Uterus (tissue), 4 donors: Measurements from ENCODE around the gene ZNF552. TPM values are rescaled to one million over a fixed set of nuclear protein-coding genes. Genes with fewer than 3 reads are reported as not detected.
"Not testable (repeated sequence)": the region's sequence is repeated elsewhere in the genome, so short reads cannot be mapped to it uniquely, and the experiment has no call there.

Experiments
- DNase-seq, 2 donors: peaks; one replicate each; pipeline ENCODE4 v3.0.0-alpha.2; 2019 to 2020
- H3K27ac ChIP-seq, 2 donors: fragments of 200-600 bp; sonication (generic); 1 replicate in 1 of 2; 2 replicates in 1 of 2; pipeline ENCODE4 v1.5.1; 2016 to 2018
- H3K27me3 ChIP-seq, 2 donors: fragments of 200-600 bp; sonication (generic); one replicate each; pipeline ENCODE4 v1.5.1; 2018 to 2019; ENCODE audit warnings: control low read depth in 1 of 2
- H3K36me3 ChIP-seq, 2 donors: fragments of 200-600 bp; sonication (generic); one replicate each; pipeline ENCODE4 v1.5.1; 2019; ENCODE audit warnings: control low read depth in 1 of 2
- H3K4me1 ChIP-seq, 2 donors: fragments of 200-600 bp; sonication (generic); one replicate each; pipeline ENCODE4 v1.5.1; 2018 to 2019; ENCODE audit warnings: control low read depth in 1 of 2
- H3K4me3 ChIP-seq, 2 donors: fragments of 200-600 bp; sonication (generic); 1 replicate in 1 of 2; 2 replicates in 1 of 2; pipeline ENCODE4 v1.5.1; 2018 to 2019; ENCODE audit warnings: mild to moderate bottlenecking in 1 of 2
- H3K9me3 ChIP-seq, 2 donors: fragments of 200-600 bp; sonication (generic); one replicate each; pipeline ENCODE4 v1.5.1; 2019; ENCODE audit warnings: control low read depth in 1 of 2
- POLR2A ChIP-seq, 2 donors: fragments of 450-650 bp; IDR thresholded peaks; one replicate each; pipeline ENCODE4 v1.6.1; 2016; ENCODE audit warnings: antibody characterized with exemption in 2 of 2, mild to moderate bottlenecking in 1 of 2, moderate library complexity in 1 of 2
- intact Hi-C: fragments of 100-400 bp; cut with DNase I; formaldehyde crosslinking; loops from one replicate; pipeline ENCODE4 v1.15.1; 2023; ENCODE audit warnings: low total_unique reads
- total RNA-seq, 4 donors: library from RNA; depleted of rRNA in 3 of 4; stranded (reverse); fragments of >200 nt in 3 of 4; gene quantifications; one replicate each; pipeline versions ENCODE4 v1.1.0 to v1.2.4, GENCODE V29; 2014 to 2023
- TF ChIP-seq, protein P1 (sequence below), 4 experiments: fragments of 200-600 bp in 2 of 4; fragments of 450-650 bp in 2 of 4; sonication (generic) in 2 of 4; IDR thresholded peaks; one replicate each; pipeline ENCODE4 v1.5.1; 2016 to 2019; ENCODE audit warnings: antibody characterized with exemption in 4 of 4, mild to moderate bottlenecking in 2 of 4, moderate library complexity in 1 of 4
- donor health status: DM: yes; HTN: yes; CAD: no.

ZNF552 gene
- total RNA-seq, 4 donors from 2014 or later = 0.77 to 15.0 (median 9.3) TPM

DNA sequence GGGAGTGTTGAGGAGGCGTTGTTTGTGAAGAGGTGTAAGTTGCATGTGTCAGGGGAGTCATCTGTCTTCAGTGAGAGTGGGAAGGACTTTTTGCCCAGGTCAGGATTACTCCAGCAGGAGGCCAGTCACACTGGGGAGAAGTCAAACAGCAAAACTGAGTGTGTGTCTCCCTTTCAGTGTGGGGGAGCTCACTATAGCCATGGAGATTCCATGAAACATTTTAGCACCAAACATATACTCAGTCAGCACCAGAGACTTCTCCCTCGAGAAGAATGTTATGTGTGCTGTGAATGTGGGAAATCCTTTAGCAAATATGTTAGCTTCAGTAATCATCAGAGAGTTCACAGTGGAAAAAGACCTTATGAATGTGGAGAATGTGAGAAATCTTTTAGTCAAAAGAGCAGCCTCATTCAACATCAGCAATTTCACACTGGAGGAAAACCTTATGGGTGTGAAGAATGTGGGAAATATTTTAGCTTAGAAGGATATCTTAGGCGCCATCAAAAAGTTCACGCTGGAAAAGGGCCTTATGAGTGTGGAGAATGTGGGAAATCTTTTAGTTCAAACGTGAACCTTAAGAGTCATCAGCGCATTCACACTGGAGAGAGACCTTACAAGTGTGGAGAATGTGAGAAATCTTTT is 26.5 kb upstream of the ZNF552 start:
- no peak for DNase-seq
- Histone ChIP-seq H3K27me3 (no peaks in the 10 kb centered on the region), H3K9me3 (no peaks in the 10 kb centered on the region), H3K27ac (no peak overlapping the region), H3K4me3 (no peak overlapping the region), H3K36me3 (no peaks in the 10 kb centered on the region), H3K4me1 (no peaks in the 10 kb centered on the region)
- no peak for TF ChIP-seq POLR2A (IDR thresholded peaks at IDR 0.05)
- TF ChIP-seq, protein P1, sequence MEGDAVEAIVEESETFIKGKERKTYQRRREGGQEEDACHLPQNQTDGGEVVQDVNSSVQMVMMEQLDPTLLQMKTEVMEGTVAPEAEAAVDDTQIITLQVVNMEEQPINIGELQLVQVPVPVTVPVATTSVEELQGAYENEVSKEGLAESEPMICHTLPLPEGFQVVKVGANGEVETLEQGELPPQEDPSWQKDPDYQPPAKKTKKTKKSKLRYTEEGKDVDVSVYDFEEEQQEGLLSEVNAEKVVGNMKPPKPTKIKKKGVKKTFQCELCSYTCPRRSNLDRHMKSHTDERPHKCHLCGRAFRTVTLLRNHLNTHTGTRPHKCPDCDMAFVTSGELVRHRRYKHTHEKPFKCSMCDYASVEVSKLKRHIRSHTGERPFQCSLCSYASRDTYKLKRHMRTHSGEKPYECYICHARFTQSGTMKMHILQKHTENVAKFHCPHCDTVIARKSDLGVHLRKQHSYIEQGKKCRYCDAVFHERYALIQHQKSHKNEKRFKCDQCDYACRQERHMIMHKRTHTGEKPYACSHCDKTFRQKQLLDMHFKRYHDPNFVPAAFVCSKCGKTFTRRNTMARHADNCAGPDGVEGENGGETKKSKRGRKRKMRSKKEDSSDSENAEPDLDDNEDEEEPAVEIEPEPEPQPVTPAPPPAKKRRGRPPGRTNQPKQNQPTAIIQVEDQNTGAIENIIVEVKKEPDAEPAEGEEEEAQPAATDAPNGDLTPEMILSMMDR (IDR thresholded peaks at IDR 0.05) = no peak
- intact Hi-C loops = no loop called here

- DNase-seq, intact Hi-C loops, H3K27ac ChIP-seq, H3K36me3 ChIP-seq, H3K4me3 ChIP-seq, H3K4me1 ChIP-seq, H3K27me3 ChIP-seq, H3K9me3 ChIP-seq: not testable (repeated sequence)
Observed at GRCh38 chr19:57838622-57839191, 24.0 kb upstream of the ZNF552 start.

GRCh38 chr19:57836991-57837390 is 22.3 kb upstream of the ZNF552 start:
- DNase-seq, H3K27ac ChIP-seq, H3K9me3 ChIP-seq, H3K4me3 ChIP-seq, H3K27me3 ChIP-seq, intact Hi-C loops, H3K4me1 ChIP-seq, H3K36me3 ChIP-seq: not testable (repeated sequence)

GRCh38 chr19:57830071-57830602 is 15.4 kb upstream of the ZNF552 start, which contains the start of gene ZNF587B:
ZNF587B (plus strand) TSS chr19:57830299; CDS start chr19:57830529, 230 bp downstream.
- Histone ChIP-seq H3K36me3 (no peaks in the 10 kb centered on the region), H3K27ac (no peak within 1 kb of the TSS), H3K9me3 (no peaks in the 10 kb centered on the region), H3K4me3 (peak within 1 kb of the TSS; percentile 28 to 35), H3K4me1 (peaks cover 0 to 4% of the 10 kb centered on the region in 2 donors), H3K27me3 (no peaks in the 10 kb centered on the region)
- TF ChIP-seq POLR2A (IDR thresholded peaks at IDR 0.05) = no peak
- TF ChIP-seq, protein P1 (IDR thresholded peaks at IDR 0.05) = no peak
- peak; percentile 48 to 63 for DNase-seq
- intact Hi-C loops = no loop called here

- intact Hi-C loops = no loop called here
- no peak for TF ChIP-seq POLR2A (IDR thresholded peaks at IDR 0.05)
- TF ChIP-seq, protein P1 (IDR thresholded peaks at IDR 0.05) = no peak
Observed at GRCh38 chr19:57829316-57829715, 14.6 kb upstream of the ZNF552 start.

GRCh38 chr19:57825511-57825910 is 10.8 kb upstream of the ZNF552 start:
- Histone ChIP-seq H3K36me3 (no peaks in the 10 kb centered on the region), H3K4me1 (peaks cover 0 to 4% of the 10 kb centered on the region in 2 donors), H3K27me3 (no peaks in the 10 kb centered on the region), H3K27ac (no peak overlapping the region), H3K9me3 (no peaks in the 10 kb centered on the region), H3K4me3 (no peak overlapping the region)
- DNase-seq = no peak
- no peak for TF ChIP-seq POLR2A (IDR thresholded peaks at IDR 0.05)
- TF ChIP-seq, protein P1 (IDR thresholded peaks at IDR 0.05) = no peak
- intact Hi-C loops = no loop called here

More at GRCh38 chr19:57829316-57829715, 14.6 kb upstream of the ZNF552 start:
- no peak overlapping the region for H3K4me3 ChIP-seq
- DNase-seq = no peak
- H3K4me1 ChIP-seq = peaks cover 0 to 4% of the 10 kb centered on the region in 2 donors
- no peaks in the 10 kb centered on the region for H3K36me3 ChIP-seq
- no peaks in the 10 kb centered on the region for H3K9me3 ChIP-seq
- H3K27ac ChIP-seq = no peak overlapping the region
- H3K27me3 ChIP-seq = no peaks in the 10 kb centered on the region

GRCh38 chr19:57823608-57824007 is 8.9 kb upstream of the ZNF552 start:
- DNase-seq, intact Hi-C loops, H3K4me3 ChIP-seq, H3K36me3 ChIP-seq, H3K27me3 ChIP-seq, H3K27ac ChIP-seq, H3K4me1 ChIP-seq, H3K9me3 ChIP-seq: not testable (repeated sequence)

GRCh38 chr19:57823155-57823554 is 8.4 kb upstream of the ZNF552 start:
- H3K36me3 ChIP-seq, H3K9me3 ChIP-seq, intact Hi-C loops, H3K27ac ChIP-seq, H3K4me1 ChIP-seq, H3K4me3 ChIP-seq, H3K27me3 ChIP-seq, DNase-seq: not testable (repeated sequence)

DNA sequence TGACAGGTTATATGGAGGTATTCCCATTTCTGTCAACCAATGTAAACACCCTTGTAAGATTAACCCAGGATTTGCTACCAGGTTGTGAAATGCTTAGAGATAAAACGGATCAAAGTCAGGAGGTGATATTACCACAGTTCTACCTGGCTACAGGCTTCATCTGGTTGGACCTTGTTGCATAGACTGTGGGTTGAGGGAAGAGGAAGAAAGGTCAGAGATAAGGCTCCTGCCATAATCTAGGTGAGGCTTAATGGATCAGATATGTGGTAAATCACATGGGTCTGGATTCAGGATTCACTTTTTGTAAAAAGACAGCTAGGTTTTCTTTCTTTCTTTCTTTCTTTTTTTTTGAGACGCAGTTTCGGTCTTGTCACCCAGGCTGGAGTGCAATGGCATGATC is 6.8 kb upstream of the ZNF552 start:
- H3K36me3 ChIP-seq, H3K4me1 ChIP-seq, H3K9me3 ChIP-seq, H3K4me3 ChIP-seq, DNase-seq, H3K27me3 ChIP-seq, intact Hi-C loops, H3K27ac ChIP-seq: not testable (repeated sequence)
